Smooth muscle cell of the brain vasculature (primary cell): ENCODE results near the gene ZNF275.
"Not testable (repeated sequence)": the region's sequence is repeated elsewhere in the genome, so short reads cannot be mapped to it uniquely, and the experiment has no call there.

Source experiments
- DNase-seq: peaks from one replicate; pipeline ENCODE4 v3.0.0-alpha.2; 2012; ENCODE audit warnings: low read depth, low spot score

ZNF275 gene

GRCh38 chrX:153387987-153388721 is 54.2 kb downstream of the ZNF275 start:
- no peak for DNase-seq

DNA sequence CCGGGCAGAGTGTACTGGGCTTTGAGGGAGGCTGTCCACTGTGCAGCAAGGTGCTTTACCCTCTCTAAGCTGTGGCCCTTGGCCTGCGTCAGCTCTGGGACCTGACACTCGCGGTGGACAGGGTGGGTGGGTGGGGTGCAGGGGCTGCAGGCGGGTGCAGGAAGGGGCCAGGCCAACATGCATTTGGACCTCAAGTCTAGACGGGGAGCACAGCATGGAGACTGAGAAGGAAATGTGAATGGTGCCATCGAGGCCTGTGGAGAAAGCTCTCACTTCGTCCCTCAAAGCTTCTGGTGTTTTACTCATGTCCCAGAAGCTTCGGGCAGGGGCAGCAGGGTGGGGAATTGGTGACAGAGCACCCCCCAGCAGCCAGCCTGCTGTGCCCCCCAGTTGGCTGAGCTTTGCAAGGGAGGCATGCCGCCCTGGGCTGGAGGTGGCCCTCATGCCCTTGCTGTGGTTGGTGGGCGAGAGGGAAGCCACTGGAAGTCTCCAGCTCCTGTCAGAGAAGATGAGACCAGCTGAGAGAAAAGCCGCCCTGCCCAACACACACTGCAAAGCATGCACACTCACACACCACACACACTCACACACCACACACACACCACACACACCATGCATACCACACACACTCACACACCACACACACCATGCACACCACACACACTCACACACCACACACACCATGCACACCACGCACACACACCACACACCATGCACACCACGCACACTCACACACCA is 54.9 kb downstream of the ZNF275 start:
- DNase-seq = no peak

GRCh38 chrX:153389460-153389768 is 55.5 kb downstream of the ZNF275 start:
- DNase-seq = not testable (repeated sequence)

- no peak for DNase-seq
Measured at GRCh38 chrX:153392642-153393321, 58.8 kb downstream of the ZNF275 start.

DNA sequence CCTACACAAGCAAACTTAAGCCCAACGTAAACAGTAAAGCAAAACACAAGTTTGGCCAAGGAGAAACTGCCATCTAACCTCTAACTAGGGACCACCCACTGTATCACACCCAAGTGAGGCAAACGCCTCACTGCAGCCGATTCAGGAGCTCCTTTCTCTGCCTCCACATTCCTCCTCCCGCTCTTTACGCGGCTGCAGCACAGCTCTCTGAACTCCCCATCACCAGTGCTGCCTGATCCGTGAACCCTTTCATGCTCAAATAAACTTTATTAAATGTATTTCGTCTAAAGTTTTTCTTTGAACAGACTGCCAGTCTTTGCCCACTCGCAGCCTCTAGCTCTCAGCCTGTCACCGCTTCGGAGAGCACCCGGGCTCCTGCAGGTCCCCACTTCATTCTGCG is 60.7 kb downstream of the ZNF275 start:
- no peak for DNase-seq

- no peak for DNase-seq
Measured at GRCh38 chrX:153395613-153396319, 61.8 kb downstream of the ZNF275 start.

DNA sequence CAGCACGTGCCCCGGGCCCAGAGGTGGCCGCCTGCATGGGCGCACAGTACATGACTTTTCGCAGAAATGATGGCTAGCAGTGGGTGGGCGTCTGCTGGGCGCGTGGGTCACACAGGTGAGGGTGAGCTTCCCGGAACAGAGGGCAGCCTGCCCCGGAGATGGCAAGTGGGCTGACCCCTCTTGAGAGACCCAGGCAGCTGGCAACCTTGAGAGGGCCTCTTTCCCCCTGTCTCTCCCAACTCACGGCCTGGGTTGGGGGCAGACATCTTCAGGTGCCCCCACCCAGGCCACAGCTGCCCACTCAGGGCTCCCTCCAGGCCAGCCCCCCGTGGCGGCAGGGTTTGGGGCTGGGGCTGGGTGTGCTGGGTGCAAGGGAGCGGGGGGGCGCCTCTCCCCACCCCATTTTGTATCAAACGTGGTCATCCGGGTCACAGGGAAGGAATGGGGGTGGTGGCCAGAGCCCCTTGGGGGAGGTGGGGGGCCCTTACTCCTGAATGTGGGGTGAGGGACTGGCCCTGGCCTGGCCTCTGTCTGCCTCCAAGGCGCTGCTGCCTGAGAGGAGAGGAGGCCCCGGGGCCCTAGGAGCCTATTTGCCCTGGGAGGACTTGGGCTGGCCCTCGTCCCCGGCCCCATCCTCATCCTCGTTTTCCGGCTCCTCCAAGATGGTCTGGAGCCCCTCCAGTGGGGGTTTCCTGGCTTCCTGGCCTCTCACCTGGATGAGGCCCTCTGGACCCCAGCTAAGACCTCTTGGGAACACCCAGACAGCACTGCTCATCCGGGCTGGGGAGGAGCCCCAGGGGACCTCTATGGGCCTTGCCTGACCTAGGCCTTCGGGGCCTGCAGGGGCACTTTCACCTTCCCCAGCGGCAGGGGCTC is 62.6 kb downstream of the ZNF275 start:
- no peak for DNase-seq

DNA sequence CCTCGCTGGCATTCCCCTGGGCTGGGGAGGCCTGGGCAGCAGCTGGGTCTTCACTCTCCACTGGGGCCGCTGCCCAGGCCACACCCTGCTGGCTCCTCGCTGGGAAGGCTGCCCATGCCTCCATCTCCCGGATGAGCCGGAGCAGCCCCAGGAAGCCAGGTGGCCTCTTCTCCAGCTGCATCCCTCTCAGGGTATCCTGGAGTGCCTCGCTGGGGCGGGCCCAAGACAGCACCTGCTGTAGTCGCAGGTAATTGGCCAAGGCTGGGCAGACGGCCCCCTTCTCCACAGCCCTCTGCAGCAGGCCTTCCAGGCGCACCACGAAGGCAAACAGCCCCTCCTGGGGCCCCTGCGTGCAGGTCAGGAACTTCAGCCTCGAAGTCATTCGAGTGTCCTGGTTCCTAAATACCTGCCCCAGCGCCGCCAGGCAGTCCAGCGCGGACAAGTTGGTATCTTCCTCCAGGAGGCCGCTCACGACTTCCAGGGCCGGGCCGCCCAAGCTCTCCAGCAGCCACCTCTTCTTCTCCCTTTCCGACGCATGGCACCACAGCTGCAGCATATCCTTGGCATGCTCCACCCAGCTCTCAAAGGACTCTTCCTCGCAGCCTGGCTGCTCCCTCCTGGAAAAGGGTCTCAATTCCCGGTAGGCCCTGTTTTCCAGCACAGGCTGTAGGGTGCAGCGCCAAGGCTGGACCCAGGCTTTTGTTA is 63.5 kb downstream of the ZNF275 start:
- no peak for DNase-seq

DNA sequence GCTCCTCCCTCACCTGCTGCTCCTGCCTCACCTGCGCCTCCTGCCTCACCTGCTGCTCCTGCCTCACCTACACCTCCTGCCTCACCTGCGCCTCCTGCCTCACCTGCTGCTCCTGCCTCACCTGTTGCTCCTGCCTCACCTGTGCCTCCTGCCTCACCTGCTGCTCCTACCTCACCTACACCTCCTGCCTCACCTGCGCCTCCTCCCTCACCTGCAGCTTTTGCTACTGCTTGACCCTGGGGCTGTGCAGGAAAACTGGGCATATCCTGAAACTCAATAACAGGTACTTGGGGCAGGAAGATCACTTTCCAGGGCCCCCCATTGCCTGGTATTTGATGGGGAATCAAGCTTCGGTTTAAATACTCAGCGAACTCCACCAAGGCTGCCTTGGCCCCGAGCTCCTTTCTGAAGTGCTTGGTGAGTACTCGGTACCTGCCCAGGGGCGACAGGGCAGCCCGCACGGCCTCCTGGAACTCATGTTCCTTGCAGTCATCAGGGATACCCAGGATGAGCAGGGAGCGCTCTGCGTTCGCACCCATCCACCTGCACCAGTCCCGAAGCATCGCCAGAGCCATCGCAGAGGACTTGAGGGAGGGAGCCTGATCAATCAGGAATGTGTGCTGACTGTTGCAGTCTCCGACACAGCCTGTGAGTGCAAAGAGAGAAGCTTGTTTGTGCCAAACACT is 64.5 kb downstream of the ZNF275 start:
- no peak for DNase-seq

DNA sequence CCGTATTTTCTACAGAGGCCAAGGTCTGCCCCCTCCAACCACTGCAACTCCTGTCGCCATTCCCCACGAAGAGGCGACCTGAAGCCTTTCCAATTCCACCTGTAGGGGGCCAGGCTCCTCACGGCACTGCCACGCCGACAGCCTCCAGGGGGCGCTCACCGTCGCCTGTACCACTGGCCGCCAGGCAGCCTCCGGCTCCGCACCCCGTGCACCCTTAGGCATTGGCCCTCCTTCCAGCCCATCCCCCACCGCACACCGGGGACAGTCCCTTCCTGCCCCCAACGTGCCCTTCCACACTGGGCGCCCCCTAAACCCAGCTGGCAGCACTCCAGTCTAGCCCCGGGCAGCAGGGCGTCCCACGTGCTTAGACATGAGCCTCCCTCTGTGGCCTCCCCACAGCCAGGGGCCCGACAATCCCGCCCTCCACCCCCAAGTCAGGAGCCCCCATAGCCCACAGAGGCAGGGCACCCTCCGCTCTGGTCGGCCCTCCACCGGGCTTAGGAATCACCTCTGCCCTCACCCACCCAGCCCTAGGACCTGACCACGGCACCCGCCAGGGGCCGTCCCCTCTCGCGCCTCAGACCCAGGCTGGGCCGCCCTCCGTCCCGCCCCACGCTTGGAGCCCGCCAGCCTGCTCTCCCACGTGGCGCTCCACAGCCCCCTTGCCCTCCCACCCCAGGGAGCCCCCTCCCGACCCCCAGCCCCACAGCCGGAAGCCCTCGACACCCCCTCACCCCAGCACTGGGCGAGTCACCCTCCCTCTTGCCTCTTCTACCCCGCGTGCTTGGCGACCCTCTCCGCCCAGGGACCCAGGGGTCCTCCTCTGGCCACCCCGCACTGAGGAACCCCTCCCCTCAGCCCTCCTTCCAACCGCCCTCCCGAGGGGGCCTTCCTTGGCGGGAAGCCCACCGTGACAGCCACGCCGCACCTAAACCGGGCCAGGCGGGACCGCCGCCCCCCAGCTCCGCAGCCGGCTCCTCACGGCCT is 66.5 kb downstream of the ZNF275 start:
- no peak for DNase-seq

DNA sequence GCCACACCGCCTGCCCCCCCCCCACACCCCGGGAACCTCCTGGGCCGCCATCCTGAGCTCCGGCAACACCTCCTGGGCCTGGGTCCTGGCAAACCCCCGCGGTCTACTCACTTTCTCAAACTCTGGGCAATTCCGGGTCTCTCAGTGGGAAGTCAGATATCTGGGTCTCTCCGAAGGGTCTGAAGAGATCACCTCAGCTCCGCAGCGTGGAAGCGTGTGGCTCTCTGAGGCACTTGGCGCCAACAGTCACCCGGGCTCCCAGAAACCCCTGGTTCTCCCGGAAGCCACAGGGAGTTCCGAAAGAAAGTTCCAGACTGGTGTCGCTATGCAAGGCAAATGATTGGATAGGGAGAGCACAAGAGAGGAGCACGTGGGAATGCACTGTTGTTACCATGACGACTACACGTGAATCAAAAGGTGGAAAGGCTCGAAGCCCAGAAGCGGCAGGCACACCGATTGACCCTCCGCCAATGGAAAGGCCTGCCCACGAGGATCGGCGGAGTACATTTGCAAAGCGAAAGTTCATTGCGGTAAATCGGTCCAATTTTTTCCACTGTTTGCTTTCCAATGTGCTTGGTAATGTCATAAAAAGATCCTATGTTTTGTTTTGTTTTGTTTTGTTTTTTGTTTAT is 67.3 kb downstream of the ZNF275 start, which contains the start of gene PNMA6E:
TSS of gene PNMA6E (minus strand) at position 218 of the 632 bp plus-strand sequence. CDS start 2,501 bp downstream, outside the sequence.
- no peak for DNase-seq
